GM19043 (cell line): ENCODE measurements around the gene UQCR10.
"Not testable (repeated sequence)": the region's sequence is repeated elsewhere in the genome, so short reads cannot be mapped to it uniquely, and the experiment has no call there.

Source experiments
- ATAC-seq: cut with Tn5 transposase; IDR thresholded peaks from one replicate; pipeline ENCODE4 v1.9.1; 2021; ENCODE audit warnings: low read depth; ENCODE audit not compliant: unreplicated experiment

The UQCR10 gene

GRCh38 chr22:29735416-29735815, 31.8 kb upstream of the UQCR10 start:
- no peak for ATAC-seq

- ATAC-seq: no peak
These were observed 29.7 kb upstream of the UQCR10 start for GRCh38 chr22:29737251-29738117.

GRCh38 chr22:29738118-29738815, 28.9 kb upstream of the UQCR10 start:
- ATAC-seq: no peak

- ATAC-seq: no peak
These were observed 27.8 kb upstream of the UQCR10 start for GRCh38 chr22:29739346-29739875.

GRCh38 chr22:29740216-29740615, 27.0 kb upstream of the UQCR10 start:
- ATAC-seq: no peak

- ATAC-seq: no peak
These were observed 25.2 kb upstream of the UQCR10 start for GRCh38 chr22:29741926-29742325.

GRCh38 chr22:29742326-29742725, 24.8 kb upstream of the UQCR10 start:
- no peak for ATAC-seq

- ATAC-seq: no peak
These were observed 22.3 kb upstream of the UQCR10 start for GRCh38 chr22:29744902-29745301.

- no peak for ATAC-seq
These were observed 19.3 kb upstream of the UQCR10 start for GRCh38 chr22:29747832-29748231.

GRCh38 chr22:29748248-29748893, 18.8 kb upstream of the UQCR10 start:
- ATAC-seq: no peak

- no peak for ATAC-seq
These were observed 17.1 kb upstream of the UQCR10 start for GRCh38 chr22:29750029-29750428.

GRCh38 chr22:29750559-29751538, 16.3 kb upstream of the UQCR10 start:
- no peak for ATAC-seq

GRCh38 chr22:29751669-29752068, 15.5 kb upstream of the UQCR10 start:
- no peak for ATAC-seq

- ATAC-seq: no peak
These were observed 13.1 kb upstream of the UQCR10 start for GRCh38 chr22:29753808-29754657.

- ATAC-seq: not testable (repeated sequence)
These were observed 12.3 kb upstream of the UQCR10 start for GRCh38 chr22:29754658-29755395.

GRCh38 chr22:29755889-29756288, 11.3 kb upstream of the UQCR10 start:
- ATAC-seq: no peak

GRCh38 chr22:29756341-29756740, 10.8 kb upstream of the UQCR10 start:
- no peak for ATAC-seq

GRCh38 chr22:29757096-29757495, 10.1 kb upstream of the UQCR10 start:
- no peak for ATAC-seq
